ENCODE results near the gene STK11IP. TPM values are rescaled to one million over a fixed set of nuclear protein-coding genes. Genes with fewer than 3 reads are reported as not detected.

Gene STK11IP
- polyA plus RNA-seq, 1 donor from 2014 or later, result 54.9 TPM

DNA sequence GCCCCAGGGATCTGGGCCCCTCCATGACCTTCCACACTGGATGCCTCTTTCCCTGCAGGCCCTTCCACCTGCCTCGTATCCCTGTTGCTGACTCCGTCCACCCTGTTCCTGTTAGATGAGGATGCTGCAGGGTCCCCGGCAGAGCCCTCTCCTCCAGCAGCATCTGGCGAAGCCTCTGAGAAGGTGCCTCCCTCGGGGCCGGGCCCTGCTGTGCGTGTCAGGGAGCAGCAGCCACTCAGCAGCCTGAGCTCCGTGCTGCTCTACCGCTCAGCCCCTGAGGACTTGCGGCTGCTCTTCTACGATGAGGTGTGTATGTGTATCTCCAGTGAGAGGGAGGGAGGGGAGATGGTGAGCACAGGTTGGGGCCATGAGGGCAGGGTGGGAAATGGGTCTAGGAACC lies 17.4 kb downstream of the STK11IP start:
- H3K27ac ChIP-seq (ENCODE audit: low read length), result no peak overlapping the region
- no peaks in the 10 kb centered on the region for H3K79me2 ChIP-seq (replicated peaks; ENCODE audit: insufficient read depth, low read length)
- no peaks in the 10 kb centered on the region for H4K20me1 ChIP-seq (ENCODE audit: insufficient read depth)
- H3K36me3 ChIP-seq (ENCODE audit: insufficient read depth, low read length), result no peaks in the 10 kb centered on the region
- TF ChIP-seq, protein P1, sequence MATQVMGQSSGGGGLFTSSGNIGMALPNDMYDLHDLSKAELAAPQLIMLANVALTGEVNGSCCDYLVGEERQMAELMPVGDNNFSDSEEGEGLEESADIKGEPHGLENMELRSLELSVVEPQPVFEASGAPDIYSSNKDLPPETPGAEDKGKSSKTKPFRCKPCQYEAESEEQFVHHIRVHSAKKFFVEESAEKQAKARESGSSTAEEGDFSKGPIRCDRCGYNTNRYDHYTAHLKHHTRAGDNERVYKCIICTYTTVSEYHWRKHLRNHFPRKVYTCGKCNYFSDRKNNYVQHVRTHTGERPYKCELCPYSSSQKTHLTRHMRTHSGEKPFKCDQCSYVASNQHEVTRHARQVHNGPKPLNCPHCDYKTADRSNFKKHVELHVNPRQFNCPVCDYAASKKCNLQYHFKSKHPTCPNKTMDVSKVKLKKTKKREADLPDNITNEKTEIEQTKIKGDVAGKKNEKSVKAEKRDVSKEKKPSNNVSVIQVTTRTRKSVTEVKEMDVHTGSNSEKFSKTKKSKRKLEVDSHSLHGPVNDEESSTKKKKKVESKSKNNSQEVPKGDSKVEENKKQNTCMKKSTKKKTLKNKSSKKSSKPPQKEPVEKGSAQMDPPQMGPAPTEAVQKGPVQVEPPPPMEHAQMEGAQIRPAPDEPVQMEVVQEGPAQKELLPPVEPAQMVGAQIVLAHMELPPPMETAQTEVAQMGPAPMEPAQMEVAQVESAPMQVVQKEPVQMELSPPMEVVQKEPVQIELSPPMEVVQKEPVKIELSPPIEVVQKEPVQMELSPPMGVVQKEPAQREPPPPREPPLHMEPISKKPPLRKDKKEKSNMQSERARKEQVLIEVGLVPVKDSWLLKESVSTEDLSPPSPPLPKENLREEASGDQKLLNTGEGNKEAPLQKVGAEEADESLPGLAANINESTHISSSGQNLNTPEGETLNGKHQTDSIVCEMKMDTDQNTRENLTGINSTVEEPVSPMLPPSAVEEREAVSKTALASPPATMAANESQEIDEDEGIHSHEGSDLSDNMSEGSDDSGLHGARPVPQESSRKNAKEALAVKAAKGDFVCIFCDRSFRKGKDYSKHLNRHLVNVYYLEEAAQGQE (IDR thresholded peaks at IDR 0.05; ENCODE audit: borderline replicate concordance), result no peak
- TF ChIP-seq EZH2 (IDR thresholded peaks at IDR 0.05; ENCODE audit: borderline replicate concordance, insufficient read depth, low read length, poor library complexity, severe bottlenecking) (no peak), MXI1 (conservative IDR thresholded peaks at IDR 0.05; ENCODE audit: poor library complexity, severe bottlenecking) (no peak), RAD21 (conservative IDR thresholded peaks at IDR 0.05) (no peak), EP300 (conservative IDR thresholded peaks at IDR 0.05; ENCODE audit: poor library complexity, severe bottlenecking) (no peak), POLR2AphosphoS5 (IDR thresholded peaks at IDR 0.05) (no peak), SMC3 (conservative IDR thresholded peaks at IDR 0.05; ENCODE audit: poor library complexity) (no peak), TAF1 (IDR thresholded peaks at IDR 0.05; ENCODE audit: low read depth) (no peak)
- TF ChIP-seq, protein P2, sequence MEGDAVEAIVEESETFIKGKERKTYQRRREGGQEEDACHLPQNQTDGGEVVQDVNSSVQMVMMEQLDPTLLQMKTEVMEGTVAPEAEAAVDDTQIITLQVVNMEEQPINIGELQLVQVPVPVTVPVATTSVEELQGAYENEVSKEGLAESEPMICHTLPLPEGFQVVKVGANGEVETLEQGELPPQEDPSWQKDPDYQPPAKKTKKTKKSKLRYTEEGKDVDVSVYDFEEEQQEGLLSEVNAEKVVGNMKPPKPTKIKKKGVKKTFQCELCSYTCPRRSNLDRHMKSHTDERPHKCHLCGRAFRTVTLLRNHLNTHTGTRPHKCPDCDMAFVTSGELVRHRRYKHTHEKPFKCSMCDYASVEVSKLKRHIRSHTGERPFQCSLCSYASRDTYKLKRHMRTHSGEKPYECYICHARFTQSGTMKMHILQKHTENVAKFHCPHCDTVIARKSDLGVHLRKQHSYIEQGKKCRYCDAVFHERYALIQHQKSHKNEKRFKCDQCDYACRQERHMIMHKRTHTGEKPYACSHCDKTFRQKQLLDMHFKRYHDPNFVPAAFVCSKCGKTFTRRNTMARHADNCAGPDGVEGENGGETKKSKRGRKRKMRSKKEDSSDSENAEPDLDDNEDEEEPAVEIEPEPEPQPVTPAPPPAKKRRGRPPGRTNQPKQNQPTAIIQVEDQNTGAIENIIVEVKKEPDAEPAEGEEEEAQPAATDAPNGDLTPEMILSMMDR (IDR thresholded peaks at IDR 0.05; ENCODE audit: poor library complexity, severe bottlenecking), result no peak
- H3K9me2 ChIP-seq (ENCODE audit: insufficient read depth, low read length), result no peaks in the 10 kb centered on the region
- H3K4me3 ChIP-seq (ENCODE audit: low read length), result no peak overlapping the region
- no peaks in the 10 kb centered on the region for H3F3A ChIP-seq (ENCODE audit: insufficient read depth, low read length, poor library complexity, severe bottlenecking)
- H2AFZ ChIP-seq (ENCODE audit: low read depth, low read length), result no peak overlapping the region
- H3K9ac ChIP-seq (ENCODE audit: low read length), result no peak overlapping the region
- no peaks in the 10 kb centered on the region for H3K9me3 ChIP-seq (ENCODE audit: low read length)
- H3K4me2 ChIP-seq (ENCODE audit: low read length), result no peak overlapping the region
- H3K27me3 ChIP-seq (ENCODE audit: insufficient read depth, low read depth, low read length), result no peaks in the 10 kb centered on the region

DNA sequence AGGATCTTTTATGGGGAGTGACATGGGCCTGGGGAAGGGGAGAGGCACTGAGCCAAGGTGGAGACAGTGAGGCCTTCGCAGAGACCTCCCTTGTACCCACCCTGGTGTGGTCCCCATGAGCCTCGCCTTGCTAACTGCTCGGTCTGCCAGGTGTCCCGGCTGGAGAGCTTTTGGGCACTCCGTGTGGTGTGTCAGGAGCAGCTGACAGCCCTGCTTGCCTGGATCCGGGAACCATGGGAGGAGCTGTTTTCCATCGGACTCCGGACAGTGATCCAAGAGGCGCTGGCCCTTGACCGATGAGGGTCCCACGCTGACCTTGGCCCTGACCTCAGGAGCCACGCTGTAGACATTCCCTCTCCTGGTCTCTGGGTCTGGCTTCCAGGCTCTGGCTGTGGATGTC lies 18.2 kb downstream of the STK11IP start:
- no peak overlapping the region for H3K4me3 ChIP-seq (ENCODE audit: low read length)
- no peaks in the 10 kb centered on the region for H3K36me3 ChIP-seq (ENCODE audit: insufficient read depth, low read length)
- H3F3A ChIP-seq (ENCODE audit: insufficient read depth, low read length, poor library complexity, severe bottlenecking), result no peaks in the 10 kb centered on the region

More for the DNA sequence above, 18.2 kb downstream of the STK11IP start:
- Histone ChIP-seq H3K27ac (ENCODE audit: low read length) (no peak overlapping the region), H4K20me1 (ENCODE audit: insufficient read depth) (no peaks in the 10 kb centered on the region), H3K27me3 (ENCODE audit: insufficient read depth, low read depth, low read length) (no peaks in the 10 kb centered on the region), H2AFZ (ENCODE audit: low read depth, low read length) (no peak overlapping the region), H3K9me3 (ENCODE audit: low read length) (no peaks in the 10 kb centered on the region), H3K9me2 (ENCODE audit: insufficient read depth, low read length) (no peaks in the 10 kb centered on the region), H3K79me2 (replicated peaks; ENCODE audit: insufficient read depth, low read length) (no peaks in the 10 kb centered on the region), H3K9ac (ENCODE audit: low read length) (no peak overlapping the region), H3K4me2 (ENCODE audit: low read length) (no peak overlapping the region)
- TF ChIP-seq, protein P1 (IDR thresholded peaks at IDR 0.05; ENCODE audit: borderline replicate concordance), result no peak
- no peak for TF ChIP-seq EZH2 (IDR thresholded peaks at IDR 0.05; ENCODE audit: borderline replicate concordance, insufficient read depth, low read length, poor library complexity, severe bottlenecking)
- TF ChIP-seq RAD21 (conservative IDR thresholded peaks at IDR 0.05), result no peak
- no peak for TF ChIP-seq TAF1 (IDR thresholded peaks at IDR 0.05; ENCODE audit: low read depth)
- no peak for TF ChIP-seq POLR2AphosphoS5 (IDR thresholded peaks at IDR 0.05)
- TF ChIP-seq SMC3 (conservative IDR thresholded peaks at IDR 0.05; ENCODE audit: poor library complexity), result no peak
- no peak for TF ChIP-seq EP300 (conservative IDR thresholded peaks at IDR 0.05; ENCODE audit: poor library complexity, severe bottlenecking)
- TF ChIP-seq, protein P2 (IDR thresholded peaks at IDR 0.05; ENCODE audit: poor library complexity, severe bottlenecking), result no peak
- TF ChIP-seq MXI1 (conservative IDR thresholded peaks at IDR 0.05; ENCODE audit: poor library complexity, severe bottlenecking), result no peak
